H1 (cell line): Measurements from ENCODE around the gene STEAP1B. TPM values are rescaled to one million over a fixed set of nuclear protein-coding genes. Genes with fewer than 3 reads are reported as not detected.
A peak's percentile ranks its signal among the peaks of the same experiment; 100 is the strongest.

Source experiments
- CTCF ChIA-PET: fragments of 300-600 bp; sonication (Branson Sonifier 250); formaldehyde crosslinking; loops from one replicate; lab custom pipeline; 2021; ENCODE audit not compliant: partially characterized antibody; lab: Charles Lee
- POLR2A ChIA-PET: fragments of 300-600 bp; sonication (Branson Sonifier 250); formaldehyde crosslinking; loops from one replicate; lab custom pipeline; 2021; ENCODE audit warnings: inconsistent platforms; ENCODE audit not compliant: partially characterized antibody; lab: Charles Lee
- DNase-seq, 2 experiments: peaks; one replicate each; pipeline versions ENCODE4 v3.0.0 to v3.0.0-alpha.2; 2010 to 2022; ENCODE audit warnings: low spot score in 2 of 2, low read depth in 1 of 2, mixed read lengths in 1 of 2
- FAIRE-seq: peaks from 2 replicates; lab custom pipeline; 2011; peaks lifted over from hg19 to GRCh38; lab: Jason Lieb, UNC
- H2AFZ ChIP-seq: 2 replicates; pipeline ENCODE4 v1.8.1; 2012; ENCODE audit warnings: low read length, inconsistent platforms
- H2AK5ac ChIP-seq: 2 replicates; pipeline ENCODE4 v1.6.1; 2013; ENCODE audit warnings: low read depth, low read length
- H2BK120ac ChIP-seq: replicated peaks from 2 replicates; pipeline ENCODE3; 2013; ENCODE audit warnings: low read depth, low read length, inconsistent platforms
- H2BK12ac ChIP-seq: 2 replicates; pipeline ENCODE4 v1.6.1; 2013; ENCODE audit warnings: low read depth, low read length
- H2BK15ac ChIP-seq: 2 replicates; pipeline ENCODE4 v1.6.1; 2013; ENCODE audit warnings: low read length
- H2BK20ac ChIP-seq: 2 replicates; pipeline ENCODE4 v1.6.1; 2013; ENCODE audit warnings: low read length
- H2BK5ac ChIP-seq: 2 replicates; pipeline ENCODE4 v1.6.1; 2013; ENCODE audit warnings: low read depth, low read length
- H3K14ac ChIP-seq: 2 replicates; pipeline ENCODE4 v1.6.1; 2013; ENCODE audit warnings: inconsistent platforms; ENCODE audit not compliant: insufficient read length
- H3K18ac ChIP-seq: 2 replicates; pipeline ENCODE4 v1.6.1; 2013; ENCODE audit warnings: low read length; ENCODE audit errors: extremely low read depth
- H3K23ac ChIP-seq: 2 replicates; pipeline ENCODE4 v1.6.1; 2013; ENCODE audit warnings: inconsistent platforms; ENCODE audit not compliant: insufficient read length
- H3K23me2 ChIP-seq: 2 replicates; pipeline ENCODE4 v1.6.1; 2013; ENCODE audit warnings: low read depth, low read length
- H3K27ac ChIP-seq: 2 replicates; pipeline ENCODE4 v1.6.1; 2011; ENCODE audit warnings: low read depth, low read length, inconsistent platforms
- H3K27me3 ChIP-seq, 4 experiments: replicated peaks in 1 of 4; 1 replicate in 1 of 4; 2 replicates in 3 of 4; pipeline versions ENCODE4 v1.6.1 to v1.8.1; 2011 to 2013; ENCODE audit warnings: low read length in 3 of 4, mild to moderate bottlenecking in 3 of 4, inconsistent platforms in 2 of 4, mixed read lengths in 2 of 4, moderate library complexity in 1 of 4; ENCODE audit not compliant: control insufficient read depth in 3 of 4, insufficient read depth in 3 of 4; ENCODE audit errors: extremely low read depth in 1 of 4
- H3K36me3 ChIP-seq, 4 experiments: 2 replicates each; pipeline versions ENCODE4 v1.6.1 to v1.8.1; 2011 to 2013; ENCODE audit warnings: mild to moderate bottlenecking in 4 of 4, low read length in 3 of 4, moderate library complexity in 2 of 4, control low read depth in 1 of 4, inconsistent platforms in 1 of 4; ENCODE audit not compliant: insufficient read depth in 4 of 4, control insufficient read depth in 2 of 4
- H3K4ac ChIP-seq: replicated peaks from 2 replicates; pipeline ENCODE3; 2013; ENCODE audit warnings: low read length, low read depth, mixed read lengths, inconsistent platforms; ENCODE audit not compliant: insufficient read length
- H3K4me1 ChIP-seq, 4 experiments: replicated peaks in 1 of 4; 1 replicate in 1 of 4; 2 replicates in 3 of 4; pipeline versions ENCODE4 v1.6.1 to v1.8.1; 2011 to 2013; ENCODE audit warnings: low read length in 3 of 4, inconsistent platforms in 2 of 4, mixed read lengths in 1 of 4; ENCODE audit not compliant: insufficient read depth in 4 of 4, control insufficient read depth in 3 of 4
- H3K4me2 ChIP-seq, 2 experiments: 2 replicates each; pipeline versions ENCODE4 v1.6.1 to v1.8.1; 2011 to 2013; ENCODE audit warnings: low read depth in 2 of 2, low read length in 2 of 2, control low read depth in 1 of 2, inconsistent platforms in 1 of 2, mild to moderate bottlenecking in 1 of 2; ENCODE audit not compliant: insufficient read depth in 1 of 2
- H3K4me3 ChIP-seq, 4 experiments: fragments of 200-600, 300-600 bp in 1 of 4; sonication (generic), shearing (Covaris generic), sonication (Bioruptor Twin) in 1 of 4; 2 replicates each; pipeline versions ENCODE4 v1.5.1 to v1.8.1; 2011 to 2016; ENCODE audit warnings: low read length in 4 of 4, low read depth in 3 of 4, control low read depth in 2 of 4, inconsistent platforms in 2 of 4, mild to moderate bottlenecking in 2 of 4, mixed read lengths in 1 of 4, moderate library complexity in 1 of 4; ENCODE audit not compliant: insufficient read depth in 2 of 4; ENCODE audit errors: extremely low read depth in 1 of 4
- H3K56ac ChIP-seq: replicated peaks from 2 replicates; pipeline ENCODE3; 2013; ENCODE audit warnings: low read depth, mild to moderate bottlenecking, mixed read lengths, low read length, inconsistent platforms; ENCODE audit not compliant: insufficient read length
- H3K79me1 ChIP-seq: 2 replicates; pipeline ENCODE4 v1.6.1; 2013; ENCODE audit warnings: low read depth, low read length, control low read depth
- H3K79me2 ChIP-seq, 2 experiments: 2 replicates each; pipeline versions ENCODE4 v1.6.1 to v1.8.1; 2012 to 2013; ENCODE audit warnings: low read length in 2 of 2, mild to moderate bottlenecking in 2 of 2, inconsistent platforms in 1 of 2; ENCODE audit not compliant: insufficient read depth in 2 of 2, control insufficient read depth in 1 of 2
- H3K9ac ChIP-seq, 4 experiments: replicated peaks in 1 of 4; 1 replicate in 1 of 4; 2 replicates in 3 of 4; pipeline versions ENCODE4 v1.6.1 to v1.8.1; 2011 to 2013; ENCODE audit warnings: low read depth in 3 of 4, low read length in 3 of 4, control low read depth in 2 of 4, mild to moderate bottlenecking in 2 of 4, moderate library complexity in 2 of 4, inconsistent platforms in 1 of 4; ENCODE audit errors: extremely low read depth in 1 of 4
- H3K9me3 ChIP-seq, 2 experiments: 2 replicates each; pipeline versions ENCODE4 v1.6.1 to v1.8.1; 2012 to 2013; ENCODE audit warnings: mild to moderate bottlenecking in 2 of 2, moderate library complexity in 2 of 2, control low read depth in 1 of 2, inconsistent platforms in 1 of 2, low read depth in 1 of 2, low read length in 1 of 2, mixed read lengths in 1 of 2; ENCODE audit not compliant: insufficient read depth in 2 of 2
- H4K20me1 ChIP-seq, 2 experiments: replicated peaks in 1 of 2; 2 replicates each; pipeline versions ENCODE3 to v1.8.1; 2011 to 2013; ENCODE audit warnings: inconsistent platforms in 2 of 2, low read length in 2 of 2, mild to moderate bottlenecking in 1 of 2; ENCODE audit not compliant: insufficient read depth in 2 of 2, control insufficient read depth in 1 of 2
- H4K5ac ChIP-seq: 2 replicates; pipeline ENCODE4 v1.6.1; 2013; ENCODE audit warnings: low read length, low read depth, mixed read lengths, inconsistent platforms; ENCODE audit not compliant: insufficient read length
- H4K8ac ChIP-seq: 2 replicates; pipeline ENCODE4 v1.8.0; 2013; ENCODE audit warnings: mild to moderate bottlenecking, moderate library complexity, low read length, inconsistent platforms; ENCODE audit not compliant: insufficient read depth; ENCODE audit errors: extremely low read depth
- H4K91ac ChIP-seq: replicated peaks from 2 replicates; pipeline ENCODE3; 2013; ENCODE audit warnings: low read length, mixed read lengths, inconsistent platforms; ENCODE audit not compliant: insufficient read length
- CBX8 ChIP-seq: fragments of 300-800, 300-1000 bp; sonication (generic); IDR thresholded peaks from 2 replicates; pipeline ENCODE4 v1.7.1; 2016; ENCODE audit warnings: low read depth, low read length, borderline replicate concordance
- CEBPB ChIP-seq: IDR thresholded peaks from 2 replicates; pipeline ENCODE4 v1.6.1; 2012; ENCODE audit warnings: low read depth, low read length
- CREB1 ChIP-seq: IDR thresholded peaks from 2 replicates; pipeline ENCODE4 v1.6.1; 2012; ENCODE audit warnings: inconsistent platforms
- GABPA ChIP-seq: IDR thresholded peaks from 2 replicates; pipeline ENCODE4 v1.6.1; 2011; ENCODE audit warnings: mild to moderate bottlenecking, low read length, moderate library complexity, borderline replicate concordance; ENCODE audit not compliant: insufficient read depth
- GTF2F1 ChIP-seq: IDR thresholded peaks from 2 replicates; pipeline ENCODE4 v1.6.1; 2012; ENCODE audit warnings: low read depth, low read length, improper control_type of control experiment, borderline replicate concordance
- POLR2A ChIP-seq, 2 experiments: IDR thresholded peaks; 1 replicate in 1 of 2; 2 replicates in 1 of 2; pipeline ENCODE4 v1.6.1; 2011; ENCODE audit warnings: low read depth in 2 of 2, low read length in 2 of 2, mild to moderate bottlenecking in 2 of 2; ENCODE audit errors: control extremely low read depth in 1 of 2
- POU5F1 ChIP-seq: IDR thresholded peaks from 2 replicates; pipeline ENCODE4 v1.6.1; 2011; ENCODE audit warnings: low read depth, mild to moderate bottlenecking, low read length, moderate library complexity
- RAD21 ChIP-seq, 2 experiments: IDR thresholded peaks in 1 of 2; conservative IDR thresholded peaks in 1 of 2; 2 replicates each; pipeline ENCODE4 v1.6.1; 2011; ENCODE audit warnings: low read depth in 2 of 2, low read length in 2 of 2, improper control_type of control experiment in 1 of 2, inconsistent platforms in 1 of 2, mild to moderate bottlenecking in 1 of 2, moderate library complexity in 1 of 2
- SP1 ChIP-seq: IDR thresholded peaks from 2 replicates; pipeline ENCODE4 v1.6.1; 2011; ENCODE audit warnings: low read depth, low read length
- WGBS, 2 experiments: shearing (Covaris generic) in 1 of 2; methylation state at CpG; one replicate each; pipeline versions ENCODE4 v1.1.6 to v1.1.7; 2013 to 2015; ENCODE audit warnings: low lambda C conversion rate in 2 of 2, mixed read lengths in 2 of 2, inconsistent platforms in 1 of 2, low coverage in 1 of 2, missing lambda C conversion rate in 1 of 2; ENCODE audit not compliant: insufficient replicate concordance in 2 of 2, insufficient coverage in 1 of 2, insufficient read length in 1 of 2; ENCODE audit errors: extremely low coverage in 1 of 2, missing lambda C conversion rate in 1 of 2; 5-methylcytosine and 5-hydroxymethylcytosine counted together
- polyA plus RNA-seq, 7 experiments: library from polyadenylated mRNA; depleted of rRNA in 3 of 7; stranded (reverse) in 5 of 7; unstranded in 2 of 7; fragments of >200 nt in 5 of 7; fragments of 200-250 nt in 2 of 7; gene quantifications; 1 replicate in 5 of 7; 2 replicates in 1 of 7; 4 replicates in 1 of 7; pipeline versions ENCODE4 v1.2.1 to v1.2.3, GENCODE V29; 2011 to 2013; ENCODE audit warnings: missing spikeins in 2 of 7, mixed read lengths in 2 of 7
- total RNA-seq: library from RNA; stranded (reverse); fragmentation: NEBNext Ultra II Directional; extraction: Animal tissue kit (Norgen Biotek cat#: 25700); gene quantifications from 2 replicates; pipeline ENCODE4 v1.2.1, GENCODE V29; 2021
- TF ChIP-seq, protein P1 (sequence below): IDR thresholded peaks from 2 replicates; pipeline ENCODE4 v1.6.1; 2011; ENCODE audit warnings: low read depth, mild to moderate bottlenecking, low read length; ENCODE audit not compliant: insufficient read depth
- TF ChIP-seq, protein P2 (sequence below): IDR thresholded peaks from 2 replicates; pipeline ENCODE4 v1.6.1; 2012; ENCODE audit warnings: low read length, inconsistent platforms

The STEAP1B gene
- total and polyA plus RNA-seq, 2 of the 8 experiments (the other 6 are each of a cell fraction or from before 2014, with no cell fraction given), result 5.4 to 8.7 TPM

DNA sequence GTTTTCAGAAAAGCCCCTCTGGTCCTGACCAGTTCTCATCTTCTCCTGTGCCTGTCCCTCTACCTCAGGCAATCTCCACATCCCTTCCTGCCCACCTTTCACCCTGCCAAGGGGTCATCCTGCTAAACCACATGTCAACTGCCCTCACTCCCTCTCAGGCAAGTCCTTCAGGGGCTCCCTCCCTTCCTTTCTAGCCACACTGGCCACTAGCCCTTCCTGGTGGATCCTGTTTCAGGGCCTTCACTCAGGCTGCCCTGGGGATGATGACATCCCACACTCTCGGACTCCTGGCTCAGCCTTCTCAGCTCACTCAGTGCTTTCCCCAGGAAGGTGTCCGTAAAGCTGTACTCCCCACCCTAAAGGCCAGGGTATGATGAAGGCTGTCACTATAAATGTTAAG, 13.4 kb downstream of the STEAP1B start:
- FAIRE-seq, result no peak
- H3K9ac ChIP-seq, result no peak overlapping the region
- H2BK15ac ChIP-seq, result no peak overlapping the region
- no peaks in the 10 kb centered on the region for H3K23me2 ChIP-seq
- no peak overlapping the region for H3K18ac ChIP-seq
- H3K4me1 ChIP-seq, result peaks cover 4 to 10% (median 8%) of the 10 kb centered on the region in 4 experiments; a peak in 6 of 7 replicates
- no peak overlapping the region for H2BK20ac ChIP-seq
- H2AFZ ChIP-seq, result no peak overlapping the region
- no peak overlapping the region for H3K4me3 ChIP-seq
- no peaks in the 10 kb centered on the region for H3K36me3 ChIP-seq
- H3K14ac ChIP-seq, result no peak overlapping the region
- peak overlapping the region; percentile 25; the same call in 1 of the 2 replicates for H2AK5ac ChIP-seq
- H3K9me3 ChIP-seq, result no peaks in the 10 kb centered on the region
- H4K5ac ChIP-seq, result no peak overlapping the region
- H2BK12ac ChIP-seq, result no peak overlapping the region
- H3K4me2 ChIP-seq, result no peak overlapping the region
- H3K23ac ChIP-seq, result no peak overlapping the region
- H3K27ac ChIP-seq, result no peak overlapping the region
- no peaks in the 10 kb centered on the region for H3K79me2 ChIP-seq
- H2BK120ac ChIP-seq, result no peak overlapping the region
- ChIA-PET POLR2A (no interaction called here), CTCF (interaction anchor here (1.2 to 6.5 kb wide), 2 partner anchors 12 to 376 kb away, joined by 3 to 81 read pairs; no protein-coding TSS in a partner anchor)
- no peaks in the 10 kb centered on the region for H3K27me3 ChIP-seq
- no peaks in the 10 kb centered on the region for H4K20me1 ChIP-seq
- no peak overlapping the region for H4K8ac ChIP-seq
- no peak overlapping the region for H4K91ac ChIP-seq
- H2BK5ac ChIP-seq, result no peak overlapping the region
- 78% methylated on average over 2 of the region's 2 CpGs; no CpG with 5 or more reads in 1 of the 2 experiments for WGBS, 2 experiments
- H3K4ac ChIP-seq, result no peak overlapping the region
- no peaks in the 10 kb centered on the region for H3K79me1 ChIP-seq
- DNase-seq, result no peak
- H3K56ac ChIP-seq, result no peak overlapping the region
- TF ChIP-seq SP1 (no peak), POU5F1 (no peak), CEBPB (no peak), RAD21 (IDR thresholded peaks at IDR 0.05 in 1 of 2, conservative IDR thresholded peaks at IDR 0.05 in 1 of 2; ENCODE audit: low read depth in 2 of 2, low read length in 2 of 2) (no peak), GABPA (no peak), GTF2F1 (no peak), CBX8 (no peak), CREB1 (no peak), POLR2A (IDR thresholded peaks at IDR 0.05; ENCODE audit: control extremely low read depth in 1 of 2, low read depth in 2 of 2, low read length in 2 of 2) (no peak)
- TF ChIP-seq, protein P1, sequence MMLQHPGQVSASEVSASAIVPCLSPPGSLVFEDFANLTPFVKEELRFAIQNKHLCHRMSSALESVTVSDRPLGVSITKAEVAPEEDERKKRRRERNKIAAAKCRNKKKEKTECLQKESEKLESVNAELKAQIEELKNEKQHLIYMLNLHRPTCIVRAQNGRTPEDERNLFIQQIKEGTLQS, result no peak
- TF ChIP-seq, protein P2, sequence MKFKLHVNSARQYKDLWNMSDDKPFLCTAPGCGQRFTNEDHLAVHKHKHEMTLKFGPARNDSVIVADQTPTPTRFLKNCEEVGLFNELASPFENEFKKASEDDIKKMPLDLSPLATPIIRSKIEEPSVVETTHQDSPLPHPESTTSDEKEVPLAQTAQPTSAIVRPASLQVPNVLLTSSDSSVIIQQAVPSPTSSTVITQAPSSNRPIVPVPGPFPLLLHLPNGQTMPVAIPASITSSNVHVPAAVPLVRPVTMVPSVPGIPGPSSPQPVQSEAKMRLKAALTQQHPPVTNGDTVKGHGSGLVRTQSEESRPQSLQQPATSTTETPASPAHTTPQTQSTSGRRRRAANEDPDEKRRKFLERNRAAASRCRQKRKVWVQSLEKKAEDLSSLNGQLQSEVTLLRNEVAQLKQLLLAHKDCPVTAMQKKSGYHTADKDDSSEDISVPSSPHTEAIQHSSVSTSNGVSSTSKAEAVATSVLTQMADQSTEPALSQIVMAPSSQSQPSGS, result no peak
